ENCODE data around the gene MAP4K2.

The MAP4K2 gene

DNA sequence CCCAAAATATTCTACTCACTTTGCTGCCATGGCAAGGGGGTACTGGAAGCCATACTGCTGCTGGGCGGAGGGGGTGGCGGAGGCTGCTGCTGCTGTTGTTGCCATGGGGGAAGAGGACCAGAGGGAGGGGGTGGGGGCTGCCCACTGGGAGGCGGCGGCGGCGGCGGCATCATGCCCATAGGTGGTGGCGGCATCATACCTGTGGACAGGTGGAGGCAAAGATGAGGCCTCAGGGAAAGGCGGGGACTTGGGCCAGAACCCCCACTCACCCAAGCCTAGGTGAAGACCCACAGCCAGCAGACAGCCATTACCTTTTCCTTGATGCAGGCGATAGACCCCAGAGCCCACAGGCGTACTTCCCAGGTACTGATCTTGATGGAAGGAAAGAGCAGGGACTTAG, 36.1 kb downstream of the MAP4K2 start:
- no peak for DNase-seq

DNA sequence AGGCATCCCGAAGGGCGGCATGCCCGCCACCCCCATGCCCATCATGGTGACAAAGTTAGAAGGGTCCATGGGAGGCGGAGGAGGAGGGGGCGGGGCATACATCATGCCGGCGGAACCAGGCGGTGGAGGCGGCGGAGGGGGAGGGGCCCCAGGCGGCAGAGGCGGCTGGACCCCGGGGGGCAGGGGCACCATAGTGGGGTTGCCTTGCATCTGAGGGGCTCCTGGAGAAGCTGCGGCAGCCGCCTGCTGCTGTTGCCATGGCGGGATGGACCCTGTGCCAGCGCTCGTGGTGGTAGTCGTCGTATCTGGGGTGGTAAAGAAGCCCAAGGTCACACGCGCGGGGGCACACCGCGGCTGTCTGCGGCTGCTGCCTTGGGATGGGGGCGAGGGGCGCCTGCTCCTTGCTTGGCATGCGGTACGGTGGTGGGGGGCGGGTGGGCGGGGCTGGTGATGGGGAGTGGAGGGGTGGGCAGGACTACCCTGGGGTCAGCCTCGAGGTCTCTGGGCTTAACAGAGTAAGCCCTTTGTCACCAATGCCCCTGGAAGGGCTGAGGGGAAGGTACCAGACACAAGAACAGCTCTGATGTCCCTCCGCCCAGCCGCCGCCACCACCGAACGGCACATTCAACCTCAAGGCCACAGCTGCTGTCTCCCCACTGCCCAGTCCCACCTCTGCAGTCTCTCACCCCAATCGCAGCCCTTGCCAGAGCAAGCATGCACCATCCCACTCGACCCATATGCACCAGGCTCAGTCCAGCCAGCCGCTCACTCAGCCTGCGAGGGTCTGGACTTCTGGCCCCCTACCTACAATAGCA, 37.0 kb downstream of the MAP4K2 start:
- no peak for DNase-seq

DNA sequence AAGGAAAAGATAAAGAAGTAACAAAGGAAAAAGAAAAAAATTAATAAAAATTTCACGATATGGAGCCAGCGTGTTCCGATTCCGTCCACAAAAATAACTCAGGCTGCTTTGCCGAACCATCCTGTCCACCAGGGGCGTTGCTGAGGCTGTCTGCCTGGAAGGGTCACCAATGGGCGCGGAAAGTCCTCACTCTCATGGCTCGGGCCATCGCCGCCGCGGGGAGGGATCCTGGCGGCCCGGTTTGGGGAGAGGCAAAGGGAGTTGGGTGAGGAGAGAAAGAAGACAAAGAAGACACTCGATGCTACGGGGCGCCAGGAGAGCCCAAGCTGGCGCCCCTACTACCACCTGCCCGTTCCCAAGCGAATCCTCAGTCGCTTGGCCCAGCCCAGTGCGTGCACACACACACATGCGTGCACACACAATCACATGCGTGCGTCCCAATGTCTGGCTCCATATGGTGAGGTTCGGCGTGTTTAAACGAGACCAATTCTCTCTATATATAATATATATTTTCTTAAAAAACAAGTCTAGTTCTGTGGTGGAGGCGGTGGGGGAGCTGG, 37.6 kb downstream of the MAP4K2 start:
- no peak for DNase-seq

DNA sequence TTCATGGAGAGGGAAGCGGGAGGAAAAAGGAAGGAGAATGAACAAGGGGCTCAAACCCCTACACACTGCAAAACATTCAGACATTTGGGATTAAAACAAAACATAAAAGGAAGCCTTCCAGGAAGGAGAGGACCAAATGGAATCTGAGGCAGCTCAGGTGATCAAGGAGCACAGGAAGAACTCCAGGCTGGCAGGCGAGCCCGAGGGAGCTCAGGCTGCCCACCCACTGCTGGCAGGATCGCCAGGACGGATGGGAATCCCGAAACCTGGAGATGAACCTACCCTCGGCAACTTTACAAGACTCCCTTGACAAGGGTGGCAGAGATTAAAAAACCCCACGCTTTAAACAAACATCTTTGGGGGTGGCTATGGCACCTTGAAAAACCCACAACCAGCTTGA, 38.3 kb downstream of the MAP4K2 start:
- DNase-seq = no peak

DNA sequence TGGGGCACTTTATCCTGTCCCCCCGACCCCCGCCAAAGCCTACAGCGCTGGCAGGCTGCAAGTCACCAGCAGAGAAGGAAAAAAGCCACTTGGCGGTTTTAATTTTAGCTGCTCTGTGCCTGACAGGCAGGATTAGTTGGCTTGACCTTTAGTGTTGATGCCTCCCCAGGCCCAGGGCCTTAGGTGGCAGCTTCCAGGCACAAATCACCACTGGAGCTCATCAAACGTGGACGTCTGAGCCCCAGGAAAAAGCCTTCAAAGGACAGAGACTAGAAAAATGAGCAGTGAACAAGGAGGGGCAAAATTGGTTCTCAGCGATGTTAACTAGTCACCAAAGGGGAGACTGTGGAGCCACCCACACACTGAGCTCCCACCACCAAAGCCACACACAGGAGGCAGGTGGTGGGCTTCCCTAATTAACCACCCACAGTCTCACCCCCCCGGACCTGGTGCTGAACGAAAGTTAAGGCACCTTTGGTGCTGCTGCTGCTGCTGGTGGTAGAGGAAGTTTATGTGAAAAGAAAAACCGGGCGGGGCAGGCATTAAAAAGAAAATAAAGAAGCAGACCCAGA, 38.9 kb downstream of the MAP4K2 start:
- DNase-seq = no peak

DNA sequence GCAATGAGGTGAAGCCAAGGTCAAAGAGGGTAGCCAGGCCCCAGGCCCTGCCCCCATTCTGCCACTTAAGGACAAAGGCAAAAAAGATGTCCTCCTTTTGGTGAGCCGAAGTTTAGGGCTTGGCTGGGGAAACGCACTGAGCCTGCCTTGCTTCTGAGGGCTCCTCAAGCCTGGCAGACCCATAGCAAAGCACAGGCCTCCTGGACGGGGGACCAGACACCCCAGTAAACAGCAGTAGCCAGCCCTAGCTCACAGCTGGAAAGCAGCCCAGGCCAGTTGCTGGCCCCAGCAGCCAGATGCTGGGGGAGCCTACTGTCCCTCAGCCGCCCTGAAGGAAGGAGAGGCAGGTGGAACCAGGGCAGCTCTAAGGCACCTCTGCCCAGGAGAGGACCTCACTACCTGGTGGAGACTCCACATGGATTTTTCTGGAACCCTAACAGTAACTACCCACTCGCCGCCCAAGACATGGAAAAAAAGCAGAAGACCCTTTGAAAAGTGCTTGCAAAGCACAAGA, 39.4 kb downstream of the MAP4K2 start:
- no peak for DNase-seq

DNA sequence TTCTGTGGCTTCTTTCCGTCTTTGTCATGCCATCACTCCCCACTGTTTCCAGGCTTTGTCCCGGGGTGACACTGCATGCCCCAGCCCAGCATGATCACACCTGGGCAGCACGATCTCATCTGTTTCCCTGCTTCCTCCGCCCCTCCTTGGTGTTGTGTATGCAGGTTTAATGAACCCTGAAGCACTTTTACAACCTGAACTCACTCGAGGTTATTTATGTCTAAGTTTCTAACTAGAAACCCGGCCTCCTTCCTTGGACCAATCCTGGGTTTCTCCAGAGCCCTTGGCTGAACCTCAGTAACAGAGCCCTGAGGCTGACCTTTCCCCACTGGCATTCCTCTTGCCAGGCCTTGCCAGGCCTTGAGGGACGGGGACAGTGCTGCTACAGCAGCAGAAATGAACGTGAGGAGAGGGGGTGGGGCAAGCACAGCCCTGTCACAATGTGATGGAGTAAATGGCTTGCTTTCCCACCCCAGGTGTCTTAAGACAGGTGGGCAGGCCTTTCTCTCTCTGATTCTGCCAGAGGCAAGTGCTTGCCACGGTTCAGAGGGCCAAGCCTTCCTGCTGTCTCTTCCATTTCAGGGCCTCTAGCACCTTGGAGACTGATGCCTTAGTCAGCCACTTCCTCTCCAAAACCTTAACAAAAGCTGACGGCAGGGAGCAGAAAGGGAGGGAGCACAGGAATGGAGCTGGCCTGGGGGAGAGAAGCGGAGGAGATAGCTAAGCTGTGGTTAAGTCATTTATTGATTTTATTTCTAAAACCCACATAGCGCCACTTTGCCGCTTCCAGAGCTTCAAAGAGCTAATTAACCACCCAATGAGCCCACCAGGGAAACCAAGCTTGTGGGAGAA, 40.1 kb downstream of the MAP4K2 start:
- peak; percentile 86 for DNase-seq

DNA sequence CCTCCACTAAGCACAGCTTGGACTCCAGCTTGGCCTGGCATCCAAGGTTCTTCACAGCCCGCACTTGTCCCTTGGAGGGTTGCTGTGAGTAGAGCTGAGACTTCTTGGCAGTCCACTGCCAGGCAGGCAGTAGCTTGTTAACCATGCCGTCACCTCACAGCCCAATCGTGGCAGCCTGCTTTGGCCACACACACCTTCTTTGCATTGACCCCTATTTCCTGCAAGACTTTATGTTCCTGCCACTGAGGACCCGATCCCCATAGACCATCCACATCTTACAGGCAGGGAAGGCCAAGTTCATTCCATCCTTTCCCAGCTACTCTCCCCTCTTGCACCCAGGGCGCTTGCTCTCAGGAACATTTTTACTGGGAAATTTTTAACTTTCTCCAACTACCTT, 40.7 kb downstream of the MAP4K2 start:
- no peak for DNase-seq

DNA sequence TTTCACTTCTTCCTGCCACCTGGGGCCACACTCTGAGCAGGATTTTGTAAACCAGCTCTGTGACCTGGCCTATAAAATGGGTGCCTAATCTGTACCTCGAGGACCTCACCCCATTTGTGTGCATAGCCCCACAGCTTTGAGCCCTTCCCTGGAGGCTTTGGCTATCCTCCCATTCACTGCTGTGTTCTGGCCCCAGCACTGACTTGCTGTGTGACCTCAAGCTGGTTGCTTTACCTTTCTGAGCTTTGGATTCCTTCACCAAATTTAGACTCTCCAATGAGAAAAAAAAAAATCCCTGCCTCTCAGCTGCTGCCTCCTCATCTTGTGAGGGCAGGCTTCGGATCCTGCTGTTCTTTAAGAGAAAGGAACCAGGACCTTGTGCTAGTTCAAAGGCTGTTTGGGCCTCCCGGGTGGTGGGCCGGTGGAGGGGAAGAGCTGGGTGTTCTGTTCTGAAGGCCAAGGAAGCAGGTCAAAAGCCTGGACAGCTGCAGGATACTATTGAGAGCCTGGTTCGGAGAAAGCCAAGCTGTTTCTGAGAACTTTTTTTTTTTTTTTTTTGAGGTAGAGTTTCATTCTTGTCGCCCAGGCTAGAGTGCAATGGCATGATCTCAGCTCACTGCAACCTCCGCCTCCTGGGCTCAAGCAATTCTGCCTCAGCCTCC, 42.1 kb downstream of the MAP4K2 start:
- no peak for DNase-seq

DNA sequence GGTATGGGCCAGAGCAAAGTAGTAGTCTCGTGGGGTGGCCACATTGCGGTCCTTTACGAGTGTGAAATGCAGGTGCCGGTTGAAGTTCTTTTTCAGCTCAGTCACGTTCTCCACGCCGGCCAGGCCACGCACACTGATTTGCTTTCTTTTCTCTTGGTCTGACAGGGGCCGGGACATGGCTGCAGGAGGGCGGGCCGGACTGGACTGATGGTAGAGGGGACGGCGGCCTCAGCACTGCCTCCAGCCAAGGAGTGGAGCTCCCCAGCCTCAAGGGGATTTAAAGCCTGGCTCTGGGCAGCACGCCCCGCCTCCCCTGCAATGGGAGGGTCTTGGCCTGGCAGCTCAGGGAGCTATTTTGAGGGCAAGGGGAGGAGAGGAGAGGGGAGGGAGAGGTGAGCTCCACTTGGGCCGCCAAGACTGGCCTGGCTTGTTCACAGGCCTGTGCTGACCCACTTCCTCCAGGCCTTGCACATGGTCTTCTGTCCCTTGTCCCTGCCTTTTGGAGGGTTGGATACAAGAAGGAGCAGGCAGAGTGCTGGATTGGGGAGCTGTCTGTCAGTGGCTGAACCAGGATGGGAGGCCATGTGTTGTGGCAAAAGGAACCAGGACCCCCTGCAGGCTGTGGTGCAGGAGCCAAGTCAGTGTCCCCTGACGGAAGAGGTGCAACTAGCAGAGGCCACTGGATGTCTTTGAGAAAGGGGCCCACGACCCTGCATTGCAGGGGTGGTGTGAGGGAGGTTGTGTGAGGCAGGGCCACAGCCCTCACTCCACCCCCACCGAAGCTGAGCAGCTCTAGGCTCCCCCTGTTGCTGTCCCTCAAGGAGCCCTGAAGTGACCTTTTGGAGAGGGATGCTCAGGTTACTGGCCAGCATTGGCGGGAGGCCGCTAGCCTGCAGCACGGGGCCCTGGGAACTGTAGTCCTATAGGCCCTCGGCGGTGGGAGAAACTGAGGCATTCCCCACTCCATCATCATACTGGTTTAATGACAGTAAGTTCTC, 43.0 kb downstream of the MAP4K2 start, which contains the start of gene PYGM:
PYGM (minus strand) TSS at position 253 of the 998 bp plus-strand sequence; CDS start at position 177, 76 bp downstream.
- DNase-seq = no peak

DNA sequence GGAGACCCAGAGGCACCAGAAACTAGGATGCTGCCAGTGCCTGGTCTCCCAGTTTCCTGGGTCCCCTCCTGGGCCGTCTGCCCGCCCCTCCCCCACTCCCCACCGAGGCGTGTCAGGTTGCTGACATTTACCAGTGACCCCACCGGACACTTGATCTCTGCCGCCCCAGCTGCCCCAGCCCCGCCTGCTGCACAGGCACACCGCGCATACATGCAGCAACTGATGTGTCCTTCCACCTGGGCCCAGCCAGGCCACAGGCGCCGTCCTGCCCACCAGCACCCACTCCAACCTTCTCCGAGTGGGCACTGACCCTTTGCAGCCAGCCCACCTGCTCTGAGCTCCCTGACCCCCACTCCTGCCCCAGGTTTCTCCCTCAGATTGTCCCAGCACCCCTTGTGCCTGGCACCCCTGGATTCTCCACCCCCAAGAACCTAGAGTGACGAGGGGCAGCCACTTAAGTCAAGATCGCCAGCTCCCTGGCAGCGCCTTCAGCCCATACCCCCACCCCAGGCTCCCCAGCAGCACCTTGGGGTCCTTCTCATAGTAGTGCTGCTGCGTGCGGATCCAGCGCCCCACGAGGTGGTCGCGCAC, 43.8 kb downstream of the MAP4K2 start:
- DNase-seq = no peak

DNA sequence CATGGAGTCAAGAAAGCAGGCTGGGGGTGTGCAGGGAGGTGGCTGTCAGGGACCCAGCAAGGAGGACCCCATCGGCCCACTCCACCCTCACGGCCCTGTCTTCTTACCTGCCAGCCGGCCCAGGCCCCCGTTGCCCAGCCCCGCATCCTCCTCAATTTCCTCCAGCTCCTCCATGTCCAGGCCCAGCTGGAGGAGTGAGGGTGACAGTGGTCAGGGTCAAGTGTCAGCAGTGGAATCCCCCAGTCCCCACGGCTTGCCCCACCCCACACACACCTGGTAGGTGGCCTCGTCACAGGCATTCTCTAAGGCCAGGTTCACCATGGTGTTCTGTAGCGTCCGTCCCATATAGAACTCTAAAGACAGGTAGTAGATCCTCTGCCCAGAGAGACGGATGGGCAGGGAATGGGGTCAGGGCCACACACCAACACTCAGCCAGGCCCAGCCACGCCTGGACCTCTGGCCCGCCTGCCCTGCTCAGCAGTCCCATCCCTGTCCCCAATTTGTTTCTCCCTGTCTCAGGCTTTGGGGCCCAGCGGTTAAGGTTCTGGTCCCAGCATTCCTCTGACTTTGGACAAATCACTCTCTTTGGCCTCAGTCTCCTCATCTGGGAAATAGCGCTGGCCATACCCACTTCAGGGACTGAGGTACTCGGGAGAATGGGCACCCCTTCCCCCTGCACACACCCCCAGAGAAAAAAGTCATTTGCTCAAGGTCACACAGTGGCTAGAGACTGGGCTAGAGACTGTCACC, 44.5 kb downstream of the MAP4K2 start:
- no peak for DNase-seq

DNA sequence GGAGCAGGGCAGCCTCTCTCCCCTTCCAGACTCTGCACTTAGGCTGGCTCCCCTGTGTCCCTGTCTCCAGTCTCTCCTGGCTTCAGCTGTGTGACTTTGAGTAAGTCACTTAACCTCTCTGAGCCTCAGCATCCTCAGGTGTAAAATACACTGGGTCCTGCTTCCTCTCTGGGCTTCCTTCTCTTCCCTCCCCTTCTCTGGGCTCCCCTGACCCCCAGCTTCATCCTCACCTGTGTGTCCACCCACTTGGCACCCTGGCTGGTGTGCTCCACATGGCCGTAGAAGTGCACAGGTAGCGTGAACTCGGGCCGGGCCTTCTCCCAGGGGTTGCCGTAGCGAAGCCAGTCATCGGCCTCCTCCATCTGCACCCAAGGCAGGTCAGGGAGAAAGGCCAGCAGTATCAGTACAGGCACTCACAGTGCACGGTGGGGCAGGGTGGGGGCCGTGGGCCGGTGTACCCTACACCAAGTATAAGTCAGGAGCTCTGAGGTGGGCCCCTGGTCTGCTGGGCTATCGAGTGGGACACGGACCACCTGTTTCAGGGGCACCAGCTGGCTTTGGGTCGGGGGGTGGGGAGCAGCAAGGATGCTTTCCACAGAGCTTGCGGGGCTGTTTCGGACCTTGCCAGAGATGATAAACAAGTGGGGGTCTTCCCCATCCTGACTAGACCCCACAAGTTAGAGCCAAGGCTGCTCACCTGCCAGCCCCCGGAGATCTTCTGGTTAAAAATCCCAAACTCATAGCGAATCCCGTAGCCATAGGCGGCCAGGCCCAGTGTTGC, 45.3 kb downstream of the MAP4K2 start:
- no peak for DNase-seq

DNA sequence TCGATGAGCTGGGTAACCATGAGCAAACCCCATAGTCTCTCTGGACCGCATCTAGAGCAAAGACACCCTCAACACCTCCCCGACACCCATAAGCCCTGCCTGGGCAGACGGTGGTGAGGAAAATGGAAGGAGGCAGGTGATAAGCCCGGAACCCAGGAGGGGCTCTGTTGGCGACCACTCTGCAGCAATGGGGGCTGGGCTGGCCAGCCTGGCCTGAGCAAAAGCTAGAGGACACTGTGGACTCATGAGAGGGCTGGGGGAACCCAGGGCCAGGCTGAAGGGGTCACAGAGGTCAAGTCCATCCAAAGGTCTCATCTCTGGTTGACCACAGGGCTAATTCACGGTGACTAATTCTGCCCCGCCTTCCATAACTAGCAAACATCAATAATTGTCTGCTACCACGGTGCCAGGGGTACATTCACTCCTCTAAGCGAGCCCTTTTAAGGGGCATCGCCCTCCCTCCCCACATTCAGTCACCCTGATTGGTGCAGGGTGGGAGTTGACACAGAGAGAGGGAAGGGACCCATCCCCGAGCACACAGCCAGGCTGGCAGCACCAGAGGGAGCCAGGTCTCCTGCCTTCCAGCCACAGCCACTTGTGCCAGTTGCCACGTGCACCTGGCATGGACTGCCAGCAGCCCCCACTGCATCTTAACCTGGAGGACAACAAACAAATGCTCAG, 47.2 kb downstream of the MAP4K2 start:
- DNase-seq = no peak

DNA sequence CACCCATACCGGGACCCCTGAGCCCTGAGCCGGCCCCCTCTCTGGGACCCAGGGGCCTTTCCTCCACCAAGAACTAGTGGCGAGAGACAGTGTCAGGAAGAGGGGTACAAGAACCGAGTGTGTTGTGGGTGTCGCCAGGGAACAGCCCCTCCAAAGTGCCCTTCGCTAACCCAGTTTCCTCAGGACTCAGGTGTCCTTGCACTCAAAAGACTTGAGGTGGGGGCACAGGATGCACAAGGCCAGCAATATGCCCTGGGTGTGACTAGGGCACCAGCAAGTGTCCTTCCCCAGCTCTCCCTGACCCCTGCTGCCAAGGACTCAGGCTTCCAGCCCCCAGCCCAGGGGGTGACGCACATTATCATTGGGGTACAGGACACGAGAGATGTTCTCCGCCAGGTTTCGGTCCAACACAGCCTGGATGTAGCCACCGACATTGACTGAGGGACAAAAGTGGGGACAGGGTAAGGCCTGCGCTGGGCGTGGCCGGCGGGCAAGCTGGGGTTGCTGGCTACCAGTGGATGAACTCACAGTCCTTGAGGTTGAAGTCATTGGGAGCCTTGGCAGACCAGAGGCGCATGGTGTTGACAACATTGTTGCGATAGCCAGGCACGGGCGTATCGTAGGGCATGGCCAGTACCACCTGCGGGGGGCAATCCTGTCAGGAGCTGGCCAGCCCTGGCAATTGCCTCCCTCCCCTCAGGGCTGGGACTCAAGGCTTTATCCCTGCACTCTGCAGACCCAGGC, 47.9 kb downstream of the MAP4K2 start:
- no peak for DNase-seq

DNA sequence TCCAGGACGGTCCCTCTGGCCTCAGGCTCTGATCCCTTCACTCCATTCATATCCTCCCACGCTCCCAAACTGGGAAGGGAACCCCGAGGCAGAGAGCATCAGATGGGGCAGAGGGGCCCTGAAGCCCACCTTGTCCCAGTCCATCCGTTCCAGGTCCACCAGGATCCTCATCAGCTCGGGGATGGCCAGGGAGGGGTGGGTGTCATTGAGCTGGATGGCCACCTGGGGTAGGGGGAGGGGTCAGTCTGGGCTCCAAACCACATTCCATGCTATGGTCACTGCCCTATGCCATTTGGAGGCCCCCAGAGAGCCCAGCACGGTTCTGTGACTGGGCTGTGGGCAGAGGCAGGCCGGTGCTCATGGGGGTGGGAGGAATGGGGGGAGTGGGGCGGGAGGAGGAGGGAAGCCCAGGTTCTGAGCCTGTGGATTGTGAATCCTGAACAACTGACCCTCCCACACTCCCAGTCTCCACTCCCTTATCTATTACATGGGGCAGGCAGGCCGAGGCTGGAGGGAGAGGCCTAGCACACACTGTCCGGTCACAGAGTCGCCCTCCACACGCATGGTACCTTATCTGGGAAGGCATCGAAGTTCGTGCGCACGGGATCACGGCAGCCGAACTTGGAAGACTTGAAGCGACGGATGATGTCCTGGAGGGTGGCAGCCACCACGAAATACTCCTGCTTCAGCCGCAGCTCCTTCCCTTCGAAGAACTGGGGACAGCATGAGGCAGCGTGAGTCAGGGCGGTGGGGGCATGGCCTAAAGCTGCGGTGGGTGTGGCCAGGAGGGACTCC, 48.7 kb downstream of the MAP4K2 start:
- no peak for DNase-seq

All from kidney glomerular epithelial cell (primary cell).